Fibroblast of peridontal ligament (primary cell): ENCODE data around the gene SPINK4.

Source experiments
- DNase-seq: peaks from one replicate; pipeline ENCODE4 v3.0.0-alpha.2; 2010; ENCODE audit errors: extremely low read depth

The SPINK4 gene

DNA sequence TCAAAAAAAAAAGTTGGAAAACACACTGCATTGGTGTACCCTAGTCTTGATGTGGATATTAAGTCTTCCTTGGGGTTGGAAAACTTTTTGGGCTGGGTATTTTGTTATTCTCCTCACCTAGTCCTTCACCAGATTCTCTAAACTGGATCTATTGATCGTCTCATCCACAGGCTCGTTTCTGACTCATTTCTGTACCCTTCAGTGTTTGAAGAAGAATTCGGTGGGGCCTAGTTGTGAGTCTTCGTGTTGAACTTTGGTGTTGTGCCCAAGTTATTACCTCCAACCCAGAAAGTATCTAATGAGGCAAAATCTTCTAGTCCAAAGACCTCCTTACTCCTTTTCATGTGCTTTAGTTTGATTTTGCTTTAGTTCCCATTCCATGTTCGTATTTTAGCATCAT is 51.9 kb downstream of the SPINK4 start:
- no peak for DNase-seq

DNA sequence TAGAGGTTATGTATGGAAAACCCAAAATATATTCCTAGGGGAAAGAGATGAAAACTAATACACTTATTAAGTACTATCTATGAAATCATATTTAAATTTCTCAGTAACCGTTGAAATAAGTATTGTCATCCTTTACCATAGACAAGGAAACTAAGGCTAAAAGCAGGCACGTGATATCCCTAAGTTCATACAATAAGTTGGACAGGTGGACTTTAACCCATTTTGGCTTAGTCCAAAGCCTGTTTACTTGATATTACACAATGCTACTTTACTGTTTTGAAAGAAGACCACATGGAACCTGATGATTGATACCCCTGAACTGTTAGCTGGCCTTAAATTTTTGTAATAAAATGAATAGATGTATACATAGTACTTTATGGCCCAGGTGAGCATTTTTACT is 53.8 kb downstream of the SPINK4 start:
- no peak for DNase-seq

DNA sequence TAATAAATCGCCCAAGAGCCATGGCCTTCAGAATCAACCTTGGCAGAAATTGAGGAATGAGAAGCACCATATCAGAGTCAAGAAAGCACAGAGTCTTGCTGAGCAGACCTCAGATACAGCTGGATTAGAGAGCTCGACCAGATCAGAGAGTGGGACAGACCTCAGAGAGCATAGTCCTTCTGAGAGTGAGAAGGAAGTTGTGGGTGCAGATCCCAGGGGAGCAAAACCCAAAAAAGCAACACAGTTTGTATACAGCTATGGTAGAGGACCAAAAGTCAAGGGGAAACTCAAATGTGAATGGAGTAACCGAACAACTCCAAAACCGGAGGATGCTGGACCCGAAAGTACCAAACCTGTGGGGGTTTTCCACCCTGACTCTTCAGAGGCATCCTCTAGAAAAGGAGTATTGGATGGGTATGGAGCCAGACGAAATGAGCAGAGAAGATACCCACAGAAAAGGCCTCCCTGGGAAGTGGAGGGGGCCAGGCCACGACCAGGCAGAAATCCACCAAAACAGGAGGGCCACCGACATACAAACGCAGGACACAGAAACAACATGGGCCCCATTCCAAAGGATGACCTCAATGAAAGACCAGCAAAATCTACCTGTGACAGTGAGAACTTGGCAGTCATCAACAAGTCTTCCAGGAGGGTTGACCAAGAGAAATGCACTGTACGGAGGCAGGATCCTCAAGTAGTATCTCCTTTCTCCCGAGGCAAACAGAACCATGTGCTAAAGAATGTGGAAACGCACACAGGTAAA is 54.9 kb downstream of the SPINK4 start:
- DNase-seq: no peak

DNA sequence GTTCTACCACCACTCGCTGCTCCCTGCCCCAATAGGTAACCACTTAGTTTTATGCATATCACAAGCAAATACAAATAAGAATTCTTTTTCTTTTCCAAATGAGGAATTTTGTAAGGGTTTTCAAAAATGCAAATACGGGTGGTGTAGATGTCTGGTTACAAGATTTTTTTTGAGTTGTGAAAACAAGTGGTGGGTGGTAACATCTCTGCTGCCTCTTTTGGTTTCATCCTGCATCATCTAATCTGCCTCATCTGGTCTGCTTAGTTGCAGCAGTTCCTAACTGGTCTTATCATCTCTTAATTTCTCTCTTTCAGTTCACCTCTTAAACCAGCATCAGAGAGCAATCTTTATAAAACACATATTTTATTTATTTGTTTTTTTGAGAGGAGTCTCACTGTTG is 55.6 kb downstream of the SPINK4 start:
- DNase-seq: no peak

DNA sequence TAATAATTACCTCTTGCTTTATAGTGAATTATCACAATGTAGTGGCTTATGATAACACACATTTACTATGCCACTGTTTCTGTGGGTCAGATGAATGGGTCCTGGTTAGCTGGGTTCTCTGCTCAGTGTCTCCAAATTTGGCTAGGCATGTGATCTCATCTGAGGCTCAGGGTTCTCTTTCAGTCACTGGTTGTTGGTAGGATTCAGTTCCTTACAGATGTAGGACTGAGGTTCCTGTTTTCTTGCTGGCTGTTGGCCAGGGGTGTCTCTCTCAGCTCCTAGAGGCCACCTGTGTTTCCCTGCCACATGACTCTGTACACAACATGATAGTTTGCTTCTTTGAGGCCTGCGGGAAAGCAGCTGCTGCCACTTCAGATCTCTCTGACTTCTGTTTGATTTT is 57.5 kb downstream of the SPINK4 start:
- no peak for DNase-seq
